AML-193 (cell line): Measurements from ENCODE around the gene MNT.
"Not testable (repeated sequence)": the region's sequence is repeated elsewhere in the genome, so short reads cannot be mapped to it uniquely, and the experiment has no call there.

ENCODE experiments used
- DNase-seq, 2 experiments: peaks; one replicate each; lab custom pipeline; 2025; lab: John Stamatoyannopoulos, UW

MNT gene, protein sequence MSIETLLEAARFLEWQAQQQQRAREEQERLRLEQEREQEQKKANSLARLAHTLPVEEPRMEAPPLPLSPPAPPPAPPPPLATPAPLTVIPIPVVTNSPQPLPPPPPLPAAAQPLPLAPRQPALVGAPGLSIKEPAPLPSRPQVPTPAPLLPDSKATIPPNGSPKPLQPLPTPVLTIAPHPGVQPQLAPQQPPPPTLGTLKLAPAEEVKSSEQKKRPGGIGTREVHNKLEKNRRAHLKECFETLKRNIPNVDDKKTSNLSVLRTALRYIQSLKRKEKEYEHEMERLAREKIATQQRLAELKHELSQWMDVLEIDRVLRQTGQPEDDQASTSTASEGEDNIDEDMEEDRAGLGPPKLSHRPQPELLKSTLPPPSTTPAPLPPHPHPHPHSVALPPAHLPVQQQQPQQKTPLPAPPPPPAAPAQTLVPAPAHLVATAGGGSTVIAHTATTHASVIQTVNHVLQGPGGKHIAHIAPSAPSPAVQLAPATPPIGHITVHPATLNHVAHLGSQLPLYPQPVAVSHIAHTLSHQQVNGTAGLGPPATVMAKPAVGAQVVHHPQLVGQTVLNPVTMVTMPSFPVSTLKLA

GRCh38 chr17:2400877-2401425, at the start of gene MNT:
TSS of gene MNT (minus strand) at chr17:2401060. CDS start at chr17:2400712, 348 bp downstream.
- DNase-seq = peak; percentile 61 to 74

DNA sequence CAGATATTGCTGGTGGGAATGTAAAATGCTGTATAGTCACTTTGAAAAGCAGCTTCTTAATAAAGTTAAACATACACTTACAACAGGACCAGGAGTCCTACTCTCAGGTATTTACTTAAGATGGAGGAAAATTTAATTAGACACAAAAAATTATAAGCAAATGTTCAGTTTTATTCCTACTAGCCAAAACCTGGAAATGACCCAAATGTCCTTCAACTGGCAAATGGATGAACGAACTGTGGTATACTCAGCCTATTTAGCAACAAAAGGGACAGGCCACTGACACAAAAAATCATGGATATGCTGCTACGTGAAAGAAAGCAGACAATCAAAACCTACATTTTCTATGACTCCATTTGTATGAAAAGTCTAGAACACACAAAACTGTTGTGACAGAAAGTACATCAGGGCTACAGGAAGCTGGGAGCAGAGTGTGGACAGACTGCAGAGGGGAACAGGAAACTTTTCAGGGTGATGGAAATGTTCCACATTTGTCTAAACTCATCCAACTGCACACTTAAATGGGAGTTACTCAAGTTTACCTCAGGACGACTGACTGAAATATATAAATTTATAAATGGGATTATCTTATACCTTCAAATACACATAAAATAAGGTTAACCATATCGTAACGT, 49.3 kb upstream of the MNT start:
- DNase-seq = no peak

DNA sequence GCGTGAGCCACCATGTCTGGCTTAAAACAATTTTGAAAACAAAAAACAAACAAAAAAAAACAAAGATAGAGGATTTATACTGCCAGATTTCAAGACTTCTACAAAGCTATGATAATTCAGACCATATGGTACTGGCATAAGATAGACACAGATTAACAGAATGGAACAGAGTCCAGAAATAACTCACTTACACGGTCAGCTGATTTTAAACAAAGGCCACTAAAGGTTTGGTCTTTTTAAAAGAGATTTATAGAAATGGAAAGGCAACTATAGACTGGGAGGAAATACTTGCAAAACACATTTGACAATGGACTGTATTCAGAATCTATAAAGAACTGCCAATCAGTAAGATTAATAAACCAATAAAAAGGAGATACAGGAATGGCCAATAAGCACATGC, 48.6 kb upstream of the MNT start:
- no peak for DNase-seq

DNA sequence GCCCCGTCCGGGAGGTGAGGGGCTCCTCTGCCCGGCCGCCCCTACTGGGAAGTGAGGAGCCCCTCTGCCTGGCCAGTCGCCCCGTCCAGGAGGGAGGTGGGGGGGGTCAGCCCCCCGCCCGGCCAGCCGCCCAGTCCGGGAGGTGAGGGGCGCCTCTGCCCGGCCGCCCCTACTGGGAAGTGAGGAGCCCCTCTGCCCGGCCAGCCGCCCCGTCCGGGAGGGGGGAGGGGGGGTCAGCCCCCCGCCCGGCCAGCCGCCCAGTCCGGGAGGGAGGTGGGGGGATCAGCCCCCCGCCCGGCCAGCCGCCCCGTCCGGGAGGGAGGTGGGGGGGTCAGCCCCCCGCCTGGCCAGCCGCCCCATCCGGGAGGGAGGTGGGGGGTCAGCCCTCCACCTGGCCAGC, 46.6 kb upstream of the MNT start:
- DNase-seq = not testable (repeated sequence)

- no peak for DNase-seq
These were observed 44.8 kb upstream of the MNT start for GRCh38 chr17:2445638-2446037.

DNA sequence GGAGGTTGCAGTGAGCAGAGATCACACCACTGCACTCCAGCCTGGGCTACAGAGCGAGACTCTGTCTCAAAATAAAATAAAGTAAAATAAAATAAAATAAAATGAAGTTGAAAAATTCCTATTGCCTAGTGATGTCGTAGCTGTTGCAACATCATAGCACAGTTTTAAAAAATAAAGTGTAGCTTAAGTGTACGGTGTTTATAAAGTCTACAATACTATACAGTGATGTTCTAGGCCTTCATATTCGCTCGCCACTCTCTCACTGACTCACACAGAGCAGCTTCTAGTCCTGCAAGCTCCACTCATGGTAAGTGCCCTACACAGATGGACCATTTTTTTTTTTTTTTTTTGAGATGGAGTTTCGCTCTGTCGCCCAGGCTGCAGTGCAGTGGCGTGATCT, 43.5 kb upstream of the MNT start:
- DNase-seq = no peak

DNA sequence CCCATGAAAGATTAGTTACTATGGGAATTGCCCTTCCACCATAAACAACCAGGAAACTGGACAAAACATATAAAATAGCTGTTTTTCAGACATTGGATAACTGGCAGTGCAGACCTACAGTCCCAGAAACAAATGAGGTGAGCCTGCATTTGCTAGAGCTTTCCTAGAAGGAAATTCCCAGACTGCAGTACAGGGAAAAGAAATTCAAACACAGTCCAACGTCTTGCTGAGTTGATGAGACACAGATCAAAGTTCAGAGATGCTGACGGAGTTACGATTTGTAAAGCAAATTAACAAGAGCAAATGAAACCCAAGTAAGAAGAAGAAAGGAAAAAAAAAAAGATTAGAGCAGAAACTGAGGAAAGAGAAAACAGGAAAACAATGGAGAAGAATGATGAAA, 41.3 kb upstream of the MNT start:
- no peak for DNase-seq

- DNase-seq = no peak
These were observed 40.1 kb upstream of the MNT start for GRCh38 chr17:2440930-2441329.

- DNase-seq = peak; percentile 12 to 13
These were observed 39.1 kb upstream of the MNT start for GRCh38 chr17:2439997-2440396.

DNA sequence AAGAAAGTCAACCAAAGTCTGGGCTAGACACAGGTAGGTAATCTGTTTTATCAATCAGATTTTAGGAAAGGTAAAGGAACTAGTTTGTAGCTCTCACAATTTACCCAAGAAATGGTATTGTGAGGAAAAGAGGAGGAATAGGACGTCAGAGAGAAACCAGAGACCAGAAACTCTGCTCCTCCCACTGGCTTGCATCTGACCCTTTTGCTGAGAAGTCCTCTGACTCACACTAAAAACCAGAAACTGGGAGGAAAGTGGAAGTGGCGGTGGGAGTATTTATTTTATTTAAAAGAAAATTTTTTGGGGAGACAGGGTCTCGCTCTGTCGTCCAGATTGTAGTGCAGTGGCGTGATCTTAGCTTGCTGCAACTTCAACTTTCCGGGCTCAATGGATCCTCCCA, 38.0 kb upstream of the MNT start:
- no peak for DNase-seq

- DNase-seq = no peak
These were observed 35.6 kb upstream of the MNT start for GRCh38 chr17:2436316-2436905.

- no peak for DNase-seq
These were observed 35.0 kb upstream of the MNT start for GRCh38 chr17:2435862-2436261.

GRCh38 chr17:2435181-2435741, 34.4 kb upstream of the MNT start:
- DNase-seq = no peak

- no peak for DNase-seq
These were observed 32.8 kb upstream of the MNT start for GRCh38 chr17:2433696-2434095.

DNA sequence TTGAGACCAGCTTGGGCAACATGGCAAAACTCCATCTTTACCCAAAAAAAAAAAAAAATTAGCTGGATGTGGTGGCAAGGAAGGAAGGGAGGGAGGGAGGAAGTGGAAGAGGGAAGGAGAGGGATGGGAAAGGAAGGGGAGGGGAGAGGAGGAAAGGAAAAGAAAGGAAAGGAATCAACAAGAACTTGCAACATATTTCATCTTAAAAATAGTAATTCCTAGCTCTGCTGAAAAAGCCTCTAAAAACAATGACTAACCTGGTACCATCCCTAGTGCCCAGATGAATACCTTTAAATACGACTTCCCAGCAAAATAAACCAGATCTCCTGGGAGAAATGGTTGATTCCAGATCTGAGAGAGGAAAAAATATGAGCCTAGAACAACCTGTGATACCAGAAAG, 27.1 kb upstream of the MNT start:
- no peak for DNase-seq

DNA sequence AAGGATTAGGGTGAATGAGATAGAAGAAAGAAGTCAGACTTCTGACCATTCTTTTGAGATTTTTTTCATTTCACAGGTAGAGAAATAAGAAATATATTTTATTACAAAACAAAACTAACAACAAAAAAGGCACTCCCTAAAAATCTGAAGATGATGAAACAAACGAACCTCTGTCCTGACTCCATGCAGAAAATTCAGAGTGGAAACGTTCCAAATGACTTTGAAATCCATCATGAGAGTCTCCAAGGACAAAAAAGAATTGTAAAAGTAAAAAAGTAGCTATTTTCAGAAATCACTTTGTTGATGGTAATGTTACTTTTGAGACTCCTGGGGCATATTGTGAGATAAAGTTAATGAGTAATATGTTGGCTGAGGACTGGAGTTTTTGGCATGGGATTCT, 26.4 kb upstream of the MNT start:
- DNase-seq = no peak

GRCh38 chr17:2423271-2423670, 22.4 kb upstream of the MNT start:
- no peak for DNase-seq

DNA sequence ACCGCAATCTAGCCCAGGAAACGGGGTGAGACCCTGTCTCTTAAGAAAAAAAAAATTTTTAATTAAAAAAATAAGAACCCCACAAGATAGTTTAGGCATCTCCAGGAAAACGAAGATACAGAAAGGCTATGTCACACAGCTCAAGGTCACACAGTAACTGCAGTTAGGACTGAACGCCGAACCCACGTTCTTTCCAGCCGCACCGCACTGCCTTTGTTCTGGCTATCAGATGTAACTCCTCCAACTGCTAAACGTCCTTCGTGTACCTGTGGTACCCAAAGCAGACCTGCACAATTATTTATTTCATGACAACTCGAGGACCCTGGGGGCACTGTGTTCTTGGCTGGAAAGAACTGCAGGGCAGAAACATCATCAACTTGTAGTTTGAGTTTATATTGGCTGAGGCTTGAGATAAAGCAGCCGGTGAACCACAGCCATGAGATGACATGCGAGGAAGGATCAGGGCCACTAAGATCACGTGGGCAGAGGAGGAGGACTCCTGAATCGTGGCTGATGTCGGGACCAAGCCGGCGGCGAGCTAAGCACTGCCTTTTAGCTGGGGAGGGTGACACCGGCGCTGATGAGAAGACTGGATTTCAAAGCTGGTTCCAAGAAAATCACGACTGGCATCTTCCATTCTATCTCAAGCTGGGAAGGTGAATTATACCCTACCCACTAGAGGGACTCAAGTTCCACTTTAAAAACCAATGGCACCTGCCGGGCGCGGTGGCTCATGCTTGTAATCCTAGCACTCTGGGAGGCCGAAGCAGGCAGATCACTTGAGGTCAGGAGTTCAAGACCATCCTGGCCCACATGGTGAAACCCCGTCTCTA, 20.7 kb upstream of the MNT start:
- no peak for DNase-seq

DNA sequence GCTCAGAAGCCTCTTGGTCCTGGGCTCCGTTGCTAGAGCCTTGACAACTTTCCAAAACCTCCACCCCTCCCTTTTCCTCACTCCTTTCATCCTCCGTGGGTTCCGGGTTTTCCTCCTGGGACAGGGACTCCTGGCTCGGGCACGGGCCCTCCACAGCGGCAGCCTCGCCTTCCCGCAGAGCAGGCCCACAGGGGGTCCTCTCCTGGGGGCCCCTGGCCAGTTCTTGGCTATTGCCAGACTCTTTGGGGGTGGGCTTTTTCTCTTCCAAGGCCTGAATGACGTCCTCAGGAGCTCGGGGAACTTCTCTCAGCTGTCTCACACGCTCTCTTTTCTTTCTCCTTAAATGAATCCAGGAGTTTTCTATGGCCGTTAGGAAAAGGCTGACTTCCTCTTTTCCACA, 19.3 kb upstream of the MNT start:
- DNase-seq = no peak

DNA sequence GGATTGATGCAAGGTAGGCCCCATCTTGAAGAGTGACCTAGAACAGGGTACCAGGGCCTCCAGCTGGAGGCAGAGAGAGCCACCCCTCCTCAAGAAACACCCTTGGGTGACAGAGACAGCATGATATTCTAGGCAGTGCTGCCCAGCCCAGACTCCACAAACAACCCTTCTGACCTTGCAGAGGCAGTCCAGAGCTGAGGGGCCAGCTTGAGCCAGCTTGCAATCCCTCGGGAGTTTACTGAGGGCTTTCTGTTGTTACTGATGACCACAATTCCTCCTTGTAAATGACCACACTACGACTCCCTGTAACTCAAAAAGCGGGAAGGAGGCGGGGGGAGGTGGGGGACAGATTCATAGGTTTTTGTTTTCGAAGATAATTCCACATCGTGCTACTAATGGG, 18.6 kb upstream of the MNT start:
- no peak for DNase-seq

DNA sequence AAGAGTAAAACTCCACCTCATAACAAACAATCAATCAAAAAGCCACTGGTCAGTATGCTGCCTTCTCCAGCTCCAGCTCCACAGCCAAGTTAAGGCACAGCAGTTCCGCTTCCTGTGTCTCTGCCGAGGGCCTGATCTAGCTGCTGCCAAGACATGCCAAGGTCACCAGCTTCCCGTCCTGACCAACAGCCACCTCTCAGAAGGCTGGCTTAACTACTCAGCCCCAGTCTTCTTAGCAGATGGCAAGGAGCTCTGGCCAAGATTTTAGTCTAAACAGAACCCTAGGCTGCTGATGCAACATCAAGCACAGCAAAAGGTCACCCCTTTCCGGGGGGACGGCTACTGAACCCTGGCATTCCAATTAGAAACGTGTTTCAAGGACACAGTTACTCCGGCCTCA, 17.7 kb upstream of the MNT start:
- no peak for DNase-seq
